ENCODE results near the gene C20orf144. TPM values are rescaled to one million over a fixed set of nuclear protein-coding genes. Genes with fewer than 3 reads are reported as not detected.

The C20orf144 gene
- polyA plus RNA-seq, 1 donor from 2014 or later: not detected

- Mint-ChIP-seq H3K27ac (no peak overlapping the region), H3K9me3 (no peaks in the 10 kb centered on the region)
Measured at GRCh38 chr20:33701629-33702450, 39.7 kb downstream of the C20orf144 start.

DNA sequence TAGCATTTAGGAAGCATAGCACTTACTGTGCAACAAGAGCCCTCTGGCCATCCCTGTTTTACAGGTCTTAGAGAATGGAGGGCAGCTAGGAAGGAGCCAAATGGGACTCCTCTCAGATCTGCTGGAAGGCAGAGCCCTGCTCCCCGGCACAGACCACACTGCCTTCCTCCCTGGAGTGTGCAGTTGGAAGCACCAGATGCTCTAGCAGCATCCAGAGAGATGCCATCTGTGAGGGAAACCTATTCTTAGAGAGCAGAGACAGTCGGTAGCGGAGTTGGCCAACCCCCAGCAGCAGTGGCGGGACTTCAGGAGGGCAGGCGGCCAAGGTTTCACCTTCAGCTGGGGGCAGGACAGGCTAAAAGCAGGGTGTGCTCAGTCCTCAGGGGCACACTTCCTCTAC, 40.7 kb downstream of the C20orf144 start:
- Mint-ChIP-seq H3K27me3 (no peaks in the 10 kb centered on the region), H3K36me3 (peaks cover 5% of the 10 kb centered on the region), H3K4me3 (no peak overlapping the region), H3K27ac (no peak overlapping the region), H3K4me1 (no peaks in the 10 kb centered on the region), H3K9me3 (no peaks in the 10 kb centered on the region)

More at GRCh38 chr20:33701629-33702450, 39.7 kb downstream of the C20orf144 start:
- H3K4me1 Mint-ChIP-seq: peaks cover 0 to 2% (median 0%) of the 10 kb centered on the region in 3 donors
- no peaks in the 10 kb centered on the region for H3K27me3 Mint-ChIP-seq
- peaks cover 2% of the 10 kb centered on the region for H3K36me3 Mint-ChIP-seq
- H3K4me3 Mint-ChIP-seq: no peak overlapping the region

DNA sequence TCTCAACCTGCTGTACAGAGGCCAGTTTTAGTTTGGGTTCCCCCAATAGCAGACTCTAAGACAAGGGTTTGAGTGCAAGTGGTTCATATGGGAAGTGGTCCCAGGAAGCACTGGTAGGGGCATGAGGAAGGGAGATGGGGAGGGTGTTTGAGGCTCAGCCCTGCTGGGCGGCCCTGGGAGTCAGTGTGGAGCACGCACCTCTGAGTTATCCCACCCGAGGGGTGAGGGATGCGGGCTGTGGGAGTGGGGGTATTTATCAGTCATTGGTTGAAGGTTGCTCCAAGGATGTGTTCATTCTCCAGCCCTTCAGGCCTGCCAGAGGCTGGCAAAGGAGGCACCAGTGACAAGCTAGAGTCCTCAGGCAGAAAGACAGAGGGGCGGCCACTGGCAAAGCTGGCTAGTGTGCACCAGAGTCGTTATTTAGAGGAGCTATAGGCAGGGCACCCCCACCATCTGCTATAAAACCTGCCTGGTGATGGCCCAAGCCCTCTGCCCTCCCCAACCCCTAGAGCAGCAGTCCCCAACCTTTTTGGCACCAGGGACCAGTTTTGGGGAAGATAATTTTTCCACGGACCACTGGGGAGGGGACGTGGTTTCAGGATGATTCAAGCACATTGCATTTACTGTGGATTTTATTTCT, 41.5 kb downstream of the C20orf144 start:
- H3K27ac Mint-ChIP-seq: no peak overlapping the region
- no peak overlapping the region for H3K4me3 Mint-ChIP-seq
- H3K9me3 Mint-ChIP-seq: no peaks in the 10 kb centered on the region
- H3K27me3 Mint-ChIP-seq: no peaks in the 10 kb centered on the region
- peaks cover 5% of the 10 kb centered on the region for H3K36me3 Mint-ChIP-seq
- no peaks in the 10 kb centered on the region for H3K4me1 Mint-ChIP-seq

GRCh38 chr20:33704197-33704924, 42.2 kb downstream of the C20orf144 start:
- Mint-ChIP-seq H3K27me3 (no peaks in the 10 kb centered on the region), H3K4me1 (no peaks in the 10 kb centered on the region), H3K27ac (no peak overlapping the region), H3K9me3 (no peaks in the 10 kb centered on the region), H3K36me3 (peaks cover 5% of the 10 kb centered on the region), H3K4me3 (no peak overlapping the region)

GRCh38 chr20:33707668-33708067, 45.5 kb downstream of the C20orf144 start:
- Mint-ChIP-seq H3K27me3 (no peaks in the 10 kb centered on the region), H3K4me1 (peaks cover 0 to 4% (median 4%) of the 10 kb centered on the region in 3 donors), H3K27ac (no peak overlapping the region), H3K9me3 (no peaks in the 10 kb centered on the region), H3K36me3 (peaks cover 9% of the 10 kb centered on the region), H3K4me3 (no peak overlapping the region)

DNA sequence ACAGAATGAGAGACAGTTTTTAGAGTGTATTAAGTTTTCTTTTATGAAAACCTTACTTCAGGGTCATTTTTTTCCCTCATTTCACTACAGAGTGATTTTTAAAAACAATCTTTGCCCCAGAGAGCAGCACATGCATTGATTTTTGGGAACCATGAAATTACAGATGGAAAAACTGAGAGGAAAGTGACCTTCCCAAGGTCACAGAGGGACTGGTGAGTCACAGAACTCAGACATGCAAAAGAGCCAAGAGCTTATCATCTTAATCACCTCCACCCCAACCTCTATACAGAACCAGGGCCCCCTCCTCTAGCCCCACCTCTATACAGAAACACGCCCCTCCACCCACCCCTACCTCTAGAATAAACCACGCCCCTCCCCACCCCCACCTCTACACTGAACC, 47.3 kb downstream of the C20orf144 start:
- peaks cover 7% of the 10 kb centered on the region for H3K36me3 Mint-ChIP-seq
- peaks cover 0 to 4% (median 4%) of the 10 kb centered on the region in 3 donors for H3K4me1 Mint-ChIP-seq
- H3K27ac Mint-ChIP-seq: no peak overlapping the region
- H3K4me3 Mint-ChIP-seq: no peak overlapping the region
- no peaks in the 10 kb centered on the region for H3K27me3 Mint-ChIP-seq
- H3K9me3 Mint-ChIP-seq: no peaks in the 10 kb centered on the region

DNA sequence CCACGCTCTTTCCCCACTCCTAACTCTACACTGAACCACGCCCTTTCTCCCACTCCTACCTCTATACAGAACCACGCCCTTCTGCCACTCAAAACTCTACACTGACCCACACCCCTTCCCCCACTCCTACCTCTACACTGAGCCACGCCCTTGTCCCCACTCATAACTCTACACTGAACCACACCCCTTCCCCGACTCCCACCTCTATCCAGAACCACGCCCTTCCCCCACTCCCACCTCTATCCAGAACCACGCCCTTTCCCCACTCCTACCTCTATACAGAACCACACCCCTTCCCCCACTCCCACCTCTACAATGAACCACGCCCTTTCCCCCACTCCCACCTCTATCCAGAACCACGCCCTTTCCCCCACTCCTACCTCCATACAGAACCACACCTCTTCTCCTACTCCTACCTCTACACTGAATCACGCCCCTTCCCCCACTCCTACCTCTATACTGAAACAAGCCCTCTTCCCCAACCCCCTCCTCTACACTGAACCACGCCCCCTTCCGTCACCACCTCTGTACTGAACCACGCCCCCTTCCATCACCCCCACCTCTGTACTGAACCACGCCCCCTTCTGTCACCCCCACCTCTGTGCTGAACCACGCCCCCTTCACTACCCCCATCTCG, 47.9 kb downstream of the C20orf144 start:
- no peaks in the 10 kb centered on the region for H3K9me3 Mint-ChIP-seq
- H3K27me3 Mint-ChIP-seq: no peaks in the 10 kb centered on the region
- peak overlapping the region in 1 of 3 donors; percentile 76 for H3K27ac Mint-ChIP-seq
- H3K4me3 Mint-ChIP-seq: no peak overlapping the region
- H3K4me1 Mint-ChIP-seq: peaks cover 0 to 4% (median 4%) of the 10 kb centered on the region in 3 donors
- peaks cover 7% of the 10 kb centered on the region for H3K36me3 Mint-ChIP-seq

DNA sequence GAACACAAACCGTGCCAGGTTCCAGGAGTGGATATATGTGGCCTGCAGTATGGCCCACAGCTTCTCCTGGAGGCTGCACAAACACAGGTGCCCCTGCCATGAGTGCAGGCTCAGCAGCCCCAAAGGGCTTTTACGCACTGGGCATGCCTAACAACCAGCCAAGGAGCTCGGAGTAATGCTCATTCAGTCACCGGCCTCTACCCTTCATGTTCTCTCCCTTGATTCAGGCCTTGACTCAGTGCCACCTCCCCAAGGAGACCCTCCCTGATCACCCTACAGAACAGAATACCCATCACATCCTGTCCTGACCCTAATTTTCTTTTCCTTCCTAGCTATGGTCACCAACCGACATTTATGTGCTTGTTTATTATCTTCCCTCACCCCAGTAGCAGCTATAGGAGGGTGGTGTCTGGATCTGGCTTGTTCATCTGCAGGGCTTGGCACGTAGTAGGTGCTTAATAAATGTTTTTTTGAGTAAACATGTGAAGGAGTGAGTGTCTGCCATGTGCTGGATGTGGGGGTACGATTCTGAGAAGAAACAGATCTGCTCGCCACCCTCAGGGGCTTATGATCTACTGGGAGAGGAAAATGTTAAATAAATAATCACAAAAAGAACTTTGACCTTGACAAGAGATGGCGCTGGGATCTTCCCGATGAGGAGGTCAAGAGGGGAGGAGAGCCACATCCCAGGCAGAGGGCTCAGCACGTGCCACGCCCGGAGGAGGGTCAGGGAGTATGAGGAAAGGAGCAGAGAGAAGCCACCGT, 48.7 kb downstream of the C20orf144 start:
- Mint-ChIP-seq H3K27me3 (no peaks in the 10 kb centered on the region), H3K9me3 (no peaks in the 10 kb centered on the region), H3K27ac (peak overlapping the region in 1 of 3 donors; percentile 71), H3K36me3 (peaks cover 7% of the 10 kb centered on the region), H3K4me3 (no peak overlapping the region), H3K4me1 (peaks cover 0 to 4% (median 4%) of the 10 kb centered on the region in 3 donors)

DNA sequence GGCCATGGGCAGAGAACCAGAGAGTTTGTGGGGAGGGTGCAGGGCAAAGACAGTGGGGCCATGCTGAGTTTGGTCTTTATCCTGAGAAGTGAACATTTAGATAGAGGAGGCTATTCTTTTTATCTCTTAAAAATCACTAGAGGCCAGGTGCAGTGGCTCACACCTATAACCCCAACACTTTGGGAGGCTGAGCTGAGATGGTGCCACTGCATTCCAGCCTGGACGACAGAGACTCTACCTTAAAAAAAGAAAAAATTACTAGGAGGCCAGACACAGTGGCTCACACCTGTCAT, 49.3 kb downstream of the C20orf144 start:
- Mint-ChIP-seq H3K27ac (no peak overlapping the region), H3K4me3 (no peak overlapping the region), H3K27me3 (no peaks in the 10 kb centered on the region), H3K36me3 (peaks cover 11% of the 10 kb centered on the region), H3K9me3 (no peaks in the 10 kb centered on the region), H3K4me1 (peaks cover 0 to 4% (median 4%) of the 10 kb centered on the region in 3 donors)

Other genes starting within 250 kb of the C20orf144 start
- 13.2 TPM for gene SNTA1, start 218.6 kb upstream of the C20orf144 start, polyA plus RNA-seq
- gene CBFA2T2, start 172.2 kb upstream of the C20orf144 start, polyA plus RNA-seq: 22.8 TPM
- gene ACTL10, start 4.6 kb downstream of the C20orf144 start, polyA plus RNA-seq: 12.0 TPM
- 4.1 TPM for gene NECAB3, start 12.1 kb downstream of the C20orf144 start, polyA plus RNA-seq
- gene E2F1, start 24.1 kb downstream of the C20orf144 start, polyA plus RNA-seq: 0.43 TPM
- 16.2 TPM for gene PXMP4, start 58.0 kb downstream of the C20orf144 start, polyA plus RNA-seq
- 5.7 TPM for gene ZNF341, start 69.7 kb downstream of the C20orf144 start, polyA plus RNA-seq
- gene CHMP4B, start 149.0 kb downstream of the C20orf144 start, polyA plus RNA-seq: 11.8 TPM